ENCODE data around the gene PXDC1.

DNA sequence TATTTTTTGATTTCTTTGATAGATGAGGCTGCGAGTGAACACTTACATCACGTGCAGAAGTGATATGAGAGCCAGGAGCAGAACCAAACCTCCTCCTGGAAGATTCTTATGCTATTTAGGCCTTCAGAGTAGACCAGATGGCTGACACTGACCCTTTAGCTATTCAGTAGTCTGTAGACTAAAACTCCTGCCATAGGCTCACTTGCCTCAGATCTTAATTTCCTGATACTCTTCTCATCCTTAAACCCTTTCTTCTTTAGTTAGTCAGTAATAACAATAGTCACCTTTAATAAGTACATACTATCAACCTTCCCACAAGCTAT, 45.2 kb upstream of the PXDC1 start:
- no peak for TF ChIP-seq POLR2A (IDR thresholded peaks at IDR 0.05)
- TF ChIP-seq, protein P1, sequence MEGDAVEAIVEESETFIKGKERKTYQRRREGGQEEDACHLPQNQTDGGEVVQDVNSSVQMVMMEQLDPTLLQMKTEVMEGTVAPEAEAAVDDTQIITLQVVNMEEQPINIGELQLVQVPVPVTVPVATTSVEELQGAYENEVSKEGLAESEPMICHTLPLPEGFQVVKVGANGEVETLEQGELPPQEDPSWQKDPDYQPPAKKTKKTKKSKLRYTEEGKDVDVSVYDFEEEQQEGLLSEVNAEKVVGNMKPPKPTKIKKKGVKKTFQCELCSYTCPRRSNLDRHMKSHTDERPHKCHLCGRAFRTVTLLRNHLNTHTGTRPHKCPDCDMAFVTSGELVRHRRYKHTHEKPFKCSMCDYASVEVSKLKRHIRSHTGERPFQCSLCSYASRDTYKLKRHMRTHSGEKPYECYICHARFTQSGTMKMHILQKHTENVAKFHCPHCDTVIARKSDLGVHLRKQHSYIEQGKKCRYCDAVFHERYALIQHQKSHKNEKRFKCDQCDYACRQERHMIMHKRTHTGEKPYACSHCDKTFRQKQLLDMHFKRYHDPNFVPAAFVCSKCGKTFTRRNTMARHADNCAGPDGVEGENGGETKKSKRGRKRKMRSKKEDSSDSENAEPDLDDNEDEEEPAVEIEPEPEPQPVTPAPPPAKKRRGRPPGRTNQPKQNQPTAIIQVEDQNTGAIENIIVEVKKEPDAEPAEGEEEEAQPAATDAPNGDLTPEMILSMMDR (IDR thresholded peaks at IDR 0.05), result no peak
